DND-41 (cell line): ENCODE data around the gene OR1D5.
A peak's percentile ranks its signal among the peaks of the same experiment; 100 is the strongest.

Experiments used
- ATAC-seq: fragments of 200-7000 bp; cut with Tn5 transposase; 3 replicates; pipeline ENCODE4 v1.9.1; 2021; ENCODE audit warnings: low read depth; ENCODE audit not compliant: insufficient read depth
- DNase-seq: peaks from one replicate; pipeline ENCODE4 v3.0.0-alpha.2; 2020
- H2AFZ ChIP-seq: 2 replicates; pipeline ENCODE4 v1.6.0; 2012; ENCODE audit warnings: low read depth, low read length
- H3K27ac ChIP-seq: 2 replicates; pipeline ENCODE4 v1.5.1; 2012; ENCODE audit warnings: low read length, inconsistent platforms
- H3K27me3 ChIP-seq: fragments of 200-600 bp; sonication (generic); 2 replicates; pipeline ENCODE4 v1.6.0; 2012; ENCODE audit warnings: low read length, mild to moderate bottlenecking, inconsistent platforms; ENCODE audit not compliant: insufficient read depth, poor library complexity
- H3K36me3 ChIP-seq: 2 replicates; pipeline ENCODE4 v1.5.1; 2012; ENCODE audit warnings: low read length, inconsistent platforms; ENCODE audit not compliant: insufficient read depth
- H3K4me1 ChIP-seq: 2 replicates; pipeline ENCODE4 v1.5.1; 2012; ENCODE audit warnings: mild to moderate bottlenecking, low read length; ENCODE audit not compliant: insufficient read depth
- H3K4me2 ChIP-seq: 2 replicates; pipeline ENCODE4 v1.6.0; 2012; ENCODE audit warnings: mild to moderate bottlenecking, moderate library complexity, low read length, inconsistent platforms; ENCODE audit not compliant: insufficient read depth
- H3K4me3 ChIP-seq, 2 experiments: fragments of 200-600 bp in 1 of 2; shearing (Covaris generic) in 1 of 2; 2 replicates each; pipeline ENCODE4 v1.5.1; 2012 to 2016; ENCODE audit warnings: inconsistent platforms in 2 of 2, low read length in 2 of 2, mild to moderate bottlenecking in 2 of 2, low read depth in 1 of 2, moderate library complexity in 1 of 2
- H3K79me2 ChIP-seq: 2 replicates; pipeline ENCODE4 v1.6.0; 2012; ENCODE audit warnings: low read length, inconsistent platforms; ENCODE audit not compliant: insufficient read depth
- H3K9ac ChIP-seq: 2 replicates; pipeline ENCODE4 v1.6.0; 2012; ENCODE audit warnings: low read depth, mild to moderate bottlenecking, inconsistent platforms, low read length, moderate library complexity
- H3K9me3 ChIP-seq: 2 replicates; pipeline ENCODE4 v1.5.1; 2012; ENCODE audit warnings: low read length, moderate library complexity, mild to moderate bottlenecking, inconsistent platforms; ENCODE audit not compliant: insufficient read depth, severe bottlenecking
- H4K20me1 ChIP-seq: 2 replicates; pipeline ENCODE4 v1.6.0; 2012; ENCODE audit warnings: low read length; ENCODE audit not compliant: insufficient read depth
- EZH2 ChIP-seq: IDR thresholded peaks from 3 replicates; pipeline ENCODE4 v1.6.1; 2012; ENCODE audit warnings: borderline replicate concordance, low read depth, mild to moderate bottlenecking, moderate library complexity, low read length, inconsistent platforms; ENCODE audit not compliant: severe bottlenecking
- TF ChIP-seq, protein P1 (sequence below): IDR thresholded peaks from 2 replicates; pipeline ENCODE4 v1.5.1; 2012; ENCODE audit warnings: borderline replicate concordance, low read length, moderate library complexity, mild to moderate bottlenecking; ENCODE audit not compliant: poor library complexity, severe bottlenecking; ENCODE audit errors: extremely low read depth

OR1D5 gene

DNA sequence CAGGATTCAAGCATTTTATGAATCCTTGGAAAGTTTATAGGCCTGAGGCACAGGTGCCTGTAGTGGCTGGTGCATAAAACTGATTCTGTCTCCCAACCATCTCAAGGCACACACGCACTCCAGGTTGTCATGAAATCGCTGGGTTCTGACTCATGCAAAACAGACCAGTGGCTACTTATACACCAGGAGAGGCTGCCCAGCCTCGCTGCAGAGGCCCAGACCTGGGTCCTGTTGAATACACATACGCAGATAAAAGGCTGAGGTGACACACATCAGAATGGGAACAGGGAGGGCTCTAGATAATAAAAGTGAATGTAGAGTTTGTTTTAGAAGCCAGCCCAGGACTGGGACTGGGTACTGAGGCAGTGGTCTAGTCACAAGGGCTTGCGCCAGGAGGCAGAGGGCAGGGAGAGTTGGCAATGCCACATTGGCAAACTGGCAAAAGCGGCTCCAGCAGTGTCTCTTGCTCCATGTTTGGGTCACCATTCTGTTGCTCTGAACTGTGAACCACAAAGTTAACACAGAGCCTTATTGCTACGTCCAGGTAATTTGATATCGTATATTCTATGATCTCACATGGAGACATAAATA lies 13.6 kb downstream of the OR1D5 start:
- DNase-seq, result no peak
- no peak overlapping the region for H2AFZ ChIP-seq

DNA sequence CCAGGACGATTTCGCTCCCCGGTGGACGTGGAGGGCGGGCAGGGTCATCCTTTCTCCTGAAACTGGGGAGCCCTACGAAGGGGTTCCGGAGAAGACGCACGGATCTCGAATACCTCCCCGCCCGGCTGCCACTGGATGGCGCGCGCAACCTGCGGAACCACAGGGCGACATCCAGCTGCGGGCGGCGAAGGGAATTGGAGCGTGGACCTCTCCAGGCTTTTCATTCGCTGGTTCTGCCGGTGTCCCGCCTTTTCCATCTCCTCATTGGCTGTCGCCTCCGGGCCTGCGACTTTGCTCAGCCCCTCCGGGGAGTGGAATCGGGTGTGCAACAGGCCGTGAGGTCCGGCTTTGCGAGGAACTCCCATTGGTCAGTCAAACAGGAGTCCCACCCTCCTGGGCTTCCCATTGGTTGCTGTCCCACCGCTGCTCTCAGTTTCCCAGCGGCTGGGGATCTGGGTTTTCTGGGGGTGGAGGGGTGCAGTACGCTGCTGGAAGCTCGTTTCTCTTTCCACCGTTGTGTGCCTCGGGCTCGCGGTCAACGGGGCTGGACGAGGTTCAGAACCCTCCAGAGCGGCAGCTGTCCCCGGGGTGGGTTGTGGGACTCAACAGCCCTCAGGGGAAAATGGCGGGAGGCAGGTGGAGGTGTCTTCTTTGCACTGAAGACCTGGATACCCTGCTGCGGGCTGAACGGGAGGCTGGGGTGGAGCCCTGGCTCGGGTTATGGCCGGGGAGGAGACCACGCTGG lies 14.5 kb downstream of the OR1D5 start:
- Histone ChIP-seq H3K4me3 (no peak overlapping the region), H3K4me1 (peaks cover 8% of the 10 kb centered on the region), H3K9me3 (no peaks in the 10 kb centered on the region), H4K20me1 (no peaks in the 10 kb centered on the region), H3K9ac (no peak overlapping the region), H3K36me3 (no peaks in the 10 kb centered on the region), H2AFZ (peak overlapping the region; percentile 49; the same call in 1 of the 2 replicates), H3K79me2 (no peaks in the 10 kb centered on the region), H3K4me2 (peak overlapping the region; percentile 48; the same call in 1 of the 2 replicates), H3K27me3 (peaks cover 16% of the 10 kb centered on the region), H3K27ac (no peak overlapping the region)
- peak; percentile 92 for ATAC-seq
- TF ChIP-seq EZH2, result peak; percentile 81
- TF ChIP-seq, protein P1, sequence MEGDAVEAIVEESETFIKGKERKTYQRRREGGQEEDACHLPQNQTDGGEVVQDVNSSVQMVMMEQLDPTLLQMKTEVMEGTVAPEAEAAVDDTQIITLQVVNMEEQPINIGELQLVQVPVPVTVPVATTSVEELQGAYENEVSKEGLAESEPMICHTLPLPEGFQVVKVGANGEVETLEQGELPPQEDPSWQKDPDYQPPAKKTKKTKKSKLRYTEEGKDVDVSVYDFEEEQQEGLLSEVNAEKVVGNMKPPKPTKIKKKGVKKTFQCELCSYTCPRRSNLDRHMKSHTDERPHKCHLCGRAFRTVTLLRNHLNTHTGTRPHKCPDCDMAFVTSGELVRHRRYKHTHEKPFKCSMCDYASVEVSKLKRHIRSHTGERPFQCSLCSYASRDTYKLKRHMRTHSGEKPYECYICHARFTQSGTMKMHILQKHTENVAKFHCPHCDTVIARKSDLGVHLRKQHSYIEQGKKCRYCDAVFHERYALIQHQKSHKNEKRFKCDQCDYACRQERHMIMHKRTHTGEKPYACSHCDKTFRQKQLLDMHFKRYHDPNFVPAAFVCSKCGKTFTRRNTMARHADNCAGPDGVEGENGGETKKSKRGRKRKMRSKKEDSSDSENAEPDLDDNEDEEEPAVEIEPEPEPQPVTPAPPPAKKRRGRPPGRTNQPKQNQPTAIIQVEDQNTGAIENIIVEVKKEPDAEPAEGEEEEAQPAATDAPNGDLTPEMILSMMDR, result peak; percentile 63
- DNase-seq, result peak; percentile 72

More for the DNA sequence above, 13.6 kb downstream of the OR1D5 start:
- H3K4me3 ChIP-seq, result no peak overlapping the region
- H3K4me2 ChIP-seq, result no peak overlapping the region
- H3K27me3 ChIP-seq, result peaks cover 16% of the 10 kb centered on the region
- no peak overlapping the region for H3K9ac ChIP-seq
- peaks cover 8% of the 10 kb centered on the region for H3K4me1 ChIP-seq
- H4K20me1 ChIP-seq, result no peaks in the 10 kb centered on the region
- TF ChIP-seq EZH2, result no peak
- TF ChIP-seq, protein P1, result no peak
- H3K79me2 ChIP-seq, result no peaks in the 10 kb centered on the region
- ATAC-seq, result no peak
- H3K27ac ChIP-seq, result no peak overlapping the region
- H3K36me3 ChIP-seq, result no peaks in the 10 kb centered on the region
- no peaks in the 10 kb centered on the region for H3K9me3 ChIP-seq

DNA sequence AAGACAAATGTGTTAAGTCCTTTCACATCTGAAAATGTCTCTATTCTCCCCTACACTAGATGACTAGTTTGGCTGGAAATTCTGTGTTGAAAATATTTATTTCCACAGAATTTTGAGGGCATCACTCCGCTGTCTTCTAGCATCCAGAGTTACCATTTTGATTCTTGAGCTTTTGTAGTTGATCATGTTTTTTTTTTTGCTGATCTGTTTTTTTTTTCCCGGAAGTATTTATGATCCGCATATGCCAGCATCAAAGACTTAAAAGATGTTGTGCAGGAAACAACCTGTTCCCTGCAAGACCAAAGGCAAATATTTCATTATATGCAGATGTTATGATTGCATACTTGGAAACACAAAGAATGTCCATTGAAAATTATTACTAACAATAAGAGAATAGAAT lies 16.7 kb downstream of the OR1D5 start:
- Histone ChIP-seq H2AFZ (no peak overlapping the region), H3K79me2 (no peaks in the 10 kb centered on the region), H3K4me3 (no peak overlapping the region), H3K9ac (no peak overlapping the region), H3K4me2 (no peak overlapping the region), H3K27me3 (peaks cover 16% of the 10 kb centered on the region), H3K27ac (no peak overlapping the region), H3K36me3 (no peaks in the 10 kb centered on the region), H4K20me1 (no peaks in the 10 kb centered on the region), H3K4me1 (peaks cover 8% of the 10 kb centered on the region), H3K9me3 (peaks cover 2% of the 10 kb centered on the region)
- DNase-seq, result no peak
- no peak for ATAC-seq
- TF ChIP-seq, protein P1, result no peak
- no peak for TF ChIP-seq EZH2
